B cell (primary cell): ENCODE measurements around the gene C4orf46. TPM values are rescaled to one million over a fixed set of nuclear protein-coding genes. Genes with fewer than 3 reads are reported as not detected.
A peak's percentile ranks its signal among the peaks of the same experiment; 100 is the strongest.

Experiments
- ATAC-seq: fragments of 200-7000 bp; cut with Tn5 transposase; one replicate; pipeline ENCODE4 v1.10.0; 2021; ENCODE audit warnings: low read depth, mild to moderate bottlenecking, moderate number of reproducible peaks, moderate library complexity
- CTCF ChIA-PET: fragments of 350-600 bp; sonication (Branson Sonifier 250); formaldehyde crosslinking; loops from one replicate; lab custom pipeline; 2021; ENCODE audit warnings: antibody characterized with exemption, inconsistent platforms; lab: Charles Lee
- POLR2A ChIA-PET: fragments of 350-600 bp; sonication (Branson Sonifier 250); formaldehyde crosslinking; loops from one replicate; lab custom pipeline; 2021; ENCODE audit warnings: antibody characterized with exemption; lab: Charles Lee
- DNase-seq: peaks from one replicate; pipeline ENCODE4 v3.0.0; 2013
- H2AFZ ChIP-seq: 2 replicates; pipeline ENCODE4 v1.6.1; 2012; ENCODE audit warnings: mild to moderate bottlenecking, low read depth, low read length; ENCODE audit not compliant: insufficient read depth, poor library complexity, severe bottlenecking
- H3K27ac ChIP-seq, 2 donors: 1 replicate in 1 of 2; 2 replicates in 1 of 2; pipeline ENCODE4 v1.5.1; 2012 to 2013; ENCODE audit warnings: low read length in 2 of 2, mild to moderate bottlenecking in 2 of 2, moderate library complexity in 1 of 2
- H3K27me3 ChIP-seq, 4 experiments: fragments of 200-600 bp in 1 of 4; sonication (generic) in 1 of 4; replicated peaks in 1 of 4; 1 replicate in 2 of 4; 2 replicates in 2 of 4; pipeline versions ENCODE4 v1.6.1 to v1.7.0; 2013 to 2016; ENCODE audit warnings: low read length in 3 of 4, mild to moderate bottlenecking in 2 of 4, mixed read lengths in 1 of 4, moderate library complexity in 1 of 4; ENCODE audit not compliant: insufficient read depth in 4 of 4, control insufficient read depth in 3 of 4; ENCODE audit errors: control extremely low read depth in 1 of 4
- H3K36me3 ChIP-seq, 2 experiments: replicated peaks in 1 of 2; 1 replicate in 1 of 2; 2 replicates in 1 of 2; pipeline versions ENCODE4 v1.6.1 to v1.7.1; 2013; ENCODE audit warnings: low read length in 1 of 2; ENCODE audit not compliant: insufficient read depth in 2 of 2, control insufficient read depth in 1 of 2; ENCODE audit errors: control extremely low read depth in 1 of 2, extremely low read depth in 1 of 2
- H3K4me1 ChIP-seq, 2 donors: fragments of 200-600 bp in 1 of 2; sonication (generic) in 1 of 2; 1 replicate in 1 of 2; 2 replicates in 1 of 2; pipeline versions ENCODE4 v1.5.1 to v1.6.1; 2013 to 2017; ENCODE audit warnings: low read length in 2 of 2; ENCODE audit not compliant: control insufficient read depth in 2 of 2, insufficient read depth in 2 of 2
- H3K4me2 ChIP-seq: replicated peaks from 2 replicates; pipeline ENCODE3; 2012; ENCODE audit warnings: mild to moderate bottlenecking, low read depth, low read length; ENCODE audit not compliant: poor library complexity, severe bottlenecking
- H3K4me3 ChIP-seq, 5 experiments: fragments of 200-600 bp in 1 of 5; sonication (generic) in 1 of 5; 1 replicate in 3 of 5; 2 replicates in 2 of 5; pipeline versions ENCODE4 v1.5.1 to v1.7.0; 2011 to 2016; ENCODE audit warnings: low read length in 4 of 5, mild to moderate bottlenecking in 4 of 5, low read depth in 2 of 5, control low read depth in 1 of 5, moderate library complexity in 1 of 5; ENCODE audit not compliant: insufficient read depth in 1 of 5; ENCODE audit errors: control extremely low read depth in 1 of 5, extremely low read depth in 1 of 5
- H3K79me2 ChIP-seq: fragments of 200-600 bp; sonication (generic); one replicate; pipeline ENCODE4 v1.6.0; 2016; ENCODE audit warnings: low read length; ENCODE audit not compliant: control insufficient read depth, insufficient read depth
- H3K9ac ChIP-seq: fragments of 200-600 bp; sonication (generic); 2 replicates; pipeline ENCODE4 v1.6.1; 2017; ENCODE audit warnings: mild to moderate bottlenecking, low read length, moderate library complexity
- H3K9me3 ChIP-seq, 3 donors: one replicate each; pipeline versions ENCODE4 v1.6.1 to v1.7.1; 2013; ENCODE audit warnings: low read length in 2 of 3; ENCODE audit not compliant: control insufficient read depth in 2 of 3, insufficient read depth in 1 of 3; ENCODE audit errors: control extremely low read depth in 1 of 3
- H4K20me1 ChIP-seq: 2 replicates; pipeline ENCODE4 v1.6.0; 2012; ENCODE audit warnings: mild to moderate bottlenecking, low read length; ENCODE audit not compliant: insufficient read depth, control insufficient read depth, poor library complexity, severe bottlenecking
- H3K27ac Mint-ChIP-seq: one replicate; pipeline ENCODE4 v1.8.0; 2021; ENCODE audit warnings: mixed read lengths
- H3K27me3 Mint-ChIP-seq: one replicate; pipeline ENCODE4 v1.8.0; 2021; ENCODE audit warnings: mixed read lengths
- H3K4me1 Mint-ChIP-seq: one replicate; pipeline ENCODE4 v1.8.0; 2021; ENCODE audit warnings: mixed read lengths
- H3K4me3 Mint-ChIP-seq: one replicate; pipeline ENCODE4 v1.8.0; 2021; ENCODE audit warnings: mixed read lengths
- H3K9me3 Mint-ChIP-seq: one replicate; pipeline ENCODE4 v1.8.0; 2022; ENCODE audit warnings: mixed read lengths; ENCODE audit not compliant: insufficient read depth
- EZH2 ChIP-seq: IDR thresholded peaks from 2 replicates; pipeline ENCODE4 v1.6.1; 2012; ENCODE audit warnings: borderline replicate concordance, low read depth, mild to moderate bottlenecking, moderate library complexity, low read length; ENCODE audit not compliant: insufficient read depth, poor library complexity, severe bottlenecking
- WGBS: methylation state at CpG from one replicate; pipeline ENCODE4 v1.1.5; 2013; ENCODE audit warnings: missing lambda C conversion rate; ENCODE audit not compliant: insufficient coverage; 5-methylcytosine and 5-hydroxymethylcytosine counted together
- intact Hi-C: fragments of 100-400 bp; cut with micrococcal nuclease; formaldehyde crosslinking; loops from one replicate; pipeline ENCODE4 v1.10.0; 2022
- polyA plus RNA-seq: library from polyadenylated mRNA; depleted of rRNA; stranded (reverse); fragments of >200 nt; gene quantifications from 2 replicates; pipeline ENCODE4 v1.2.3, GENCODE V29; 2012
- total RNA-seq, 2 donors: library from RNA; stranded (reverse); fragments of 120-200 nt in 1 of 2; gene quantifications; 1 replicate in 1 of 2; 2 replicates in 1 of 2; pipeline versions ENCODE4 v1.2.3 to v1.2.4, GENCODE V29; 2013 to 2022
- TF ChIP-seq, protein P1 (sequence below): fragments of 200-600 bp; IDR thresholded peaks from one replicate; pipeline ENCODE4 v1.8.0; 2022; ENCODE audit warnings: antibody characterized with exemption, mild to moderate bottlenecking

The C4orf46 gene
- total and polyA plus RNA-seq, 2 donors (not counting 1 experiment from before 2014, with no cell fraction given): 3.8 to 4.6 TPM

DNA sequence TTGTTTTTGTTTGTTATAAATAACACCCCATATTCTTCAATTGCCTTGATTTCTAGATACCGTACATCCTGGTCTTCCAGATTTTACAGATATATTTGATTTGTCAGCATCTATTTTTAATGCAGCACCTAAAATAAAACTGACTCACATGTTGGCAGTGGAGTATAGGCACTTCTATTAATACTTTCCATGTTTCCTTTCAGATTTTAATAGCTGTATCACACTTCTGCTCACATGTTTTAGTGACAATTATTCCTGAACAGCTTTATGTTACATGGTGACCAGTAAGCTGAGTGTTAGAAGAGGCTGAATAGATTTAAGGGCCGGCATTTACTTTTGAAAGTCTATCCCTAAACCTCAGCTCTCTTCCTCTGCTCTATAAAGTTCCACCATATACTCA is 46.1 kb downstream of the C4orf46 start:
- ATAC-seq (no peak), DNase-seq (no peak)
- Histone ChIP-seq H3K27me3 (no peaks in the 10 kb centered on the region), H3K9me3 (no peaks in the 10 kb centered on the region), H3K27ac (no peak overlapping the region), H2AFZ (no peak overlapping the region), H3K4me1 (no peaks in the 10 kb centered on the region), H4K20me1 (no peaks in the 10 kb centered on the region), H3K36me3 (no peaks in the 10 kb centered on the region), H3K4me3 (no peak overlapping the region), H3K4me2 (no peak overlapping the region), H3K79me2 (no peaks in the 10 kb centered on the region), H3K9ac (no peak overlapping the region)
- ChIA-PET POLR2A (no interaction called here), CTCF (interaction anchor here (0.8 to 1.5 kb wide), 3 partner anchors 9 to 42 kb away, joined by 3 to 4 read pairs (median 3); no protein-coding TSS in a partner anchor)
- Mint-ChIP-seq H3K27me3 (peaks cover 4% of the 10 kb centered on the region), H3K9me3 (no peaks in the 10 kb centered on the region), H3K4me3 (no peak overlapping the region), H3K4me1 (no peaks in the 10 kb centered on the region), H3K27ac (no peak overlapping the region)
- TF ChIP-seq, protein P1, sequence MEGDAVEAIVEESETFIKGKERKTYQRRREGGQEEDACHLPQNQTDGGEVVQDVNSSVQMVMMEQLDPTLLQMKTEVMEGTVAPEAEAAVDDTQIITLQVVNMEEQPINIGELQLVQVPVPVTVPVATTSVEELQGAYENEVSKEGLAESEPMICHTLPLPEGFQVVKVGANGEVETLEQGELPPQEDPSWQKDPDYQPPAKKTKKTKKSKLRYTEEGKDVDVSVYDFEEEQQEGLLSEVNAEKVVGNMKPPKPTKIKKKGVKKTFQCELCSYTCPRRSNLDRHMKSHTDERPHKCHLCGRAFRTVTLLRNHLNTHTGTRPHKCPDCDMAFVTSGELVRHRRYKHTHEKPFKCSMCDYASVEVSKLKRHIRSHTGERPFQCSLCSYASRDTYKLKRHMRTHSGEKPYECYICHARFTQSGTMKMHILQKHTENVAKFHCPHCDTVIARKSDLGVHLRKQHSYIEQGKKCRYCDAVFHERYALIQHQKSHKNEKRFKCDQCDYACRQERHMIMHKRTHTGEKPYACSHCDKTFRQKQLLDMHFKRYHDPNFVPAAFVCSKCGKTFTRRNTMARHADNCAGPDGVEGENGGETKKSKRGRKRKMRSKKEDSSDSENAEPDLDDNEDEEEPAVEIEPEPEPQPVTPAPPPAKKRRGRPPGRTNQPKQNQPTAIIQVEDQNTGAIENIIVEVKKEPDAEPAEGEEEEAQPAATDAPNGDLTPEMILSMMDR: no peak
- TF ChIP-seq EZH2: no peak
- intact Hi-C loops: loop anchor here (1.0 kb wide), 1 partner anchor 372 kb away; no protein-coding TSS in a partner anchor
- no CpG with 5 or more reads among the region's 2 CpGs for WGBS

DNA sequence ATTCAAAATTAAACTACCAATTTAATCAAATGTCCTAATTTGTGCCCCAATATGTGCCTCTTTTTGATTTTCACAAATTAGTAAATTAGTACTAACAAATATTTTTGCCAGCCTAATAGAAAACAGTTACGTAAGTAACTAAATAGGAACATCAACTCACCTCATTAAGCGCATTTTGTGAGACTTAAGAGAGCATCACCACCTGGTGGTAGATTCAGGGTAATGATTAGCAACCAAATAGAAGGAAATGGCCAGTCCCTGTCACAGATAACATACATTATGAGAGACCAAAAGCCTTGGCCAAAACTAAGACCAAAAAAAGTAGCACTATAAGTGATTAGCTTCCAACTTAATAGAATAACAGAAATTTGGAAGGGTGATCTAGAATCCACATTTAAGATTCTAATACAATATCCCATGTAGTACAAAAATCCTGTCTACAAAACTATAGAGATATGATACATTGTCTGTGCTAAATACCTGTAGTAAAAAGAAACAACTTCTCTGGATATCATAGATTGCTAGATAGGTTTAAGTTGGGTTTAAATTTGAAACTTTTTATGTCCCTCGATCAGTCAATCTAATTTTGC is 46.7 kb downstream of the C4orf46 start:
- Histone ChIP-seq H2AFZ (no peak overlapping the region), H4K20me1 (no peaks in the 10 kb centered on the region), H3K4me2 (no peak overlapping the region), H3K4me3 (no peak overlapping the region), H3K9ac (no peak overlapping the region), H3K27ac (no peak overlapping the region), H3K27me3 (no peaks in the 10 kb centered on the region), H3K79me2 (no peaks in the 10 kb centered on the region), H3K36me3 (no peaks in the 10 kb centered on the region), H3K4me1 (no peaks in the 10 kb centered on the region), H3K9me3 (no peaks in the 10 kb centered on the region)
- WGBS: no CpG with 5 or more reads among the region's 3 CpGs
- ChIA-PET CTCF (interaction anchor here (1.0 to 1.5 kb wide), 3 partner anchors 10 to 370 kb away, joined by 3 to 4 read pairs (median 3); no protein-coding TSS in a partner anchor), POLR2A (no interaction called here)
- H3K9me3 Mint-ChIP-seq: no peaks in the 10 kb centered on the region
- peaks cover 6% of the 10 kb centered on the region for H3K27me3 Mint-ChIP-seq
- peak; percentile 39 for DNase-seq
- H3K27ac Mint-ChIP-seq: no peak overlapping the region
- no peak for ATAC-seq
- H3K4me1 Mint-ChIP-seq: no peaks in the 10 kb centered on the region
- no peak for TF ChIP-seq EZH2
- TF ChIP-seq, protein P1: peak; percentile 79
- H3K4me3 Mint-ChIP-seq: no peak overlapping the region
- intact Hi-C loops: loop anchor here (1.0 kb wide), 1 partner anchor 372 kb away; no protein-coding TSS in a partner anchor
